BE2C (cell line): ENCODE data around the gene CACNA1F.

Source experiments
- DNase-seq: peaks from one replicate; pipeline ENCODE4 v3.0.0-alpha.2; 2020
- H3K27me3 ChIP-seq: fragments of 250-450 bp; sonication (Bioruptor Pico); 2 replicates; pipeline ENCODE4 v1.5.1; 2020; ENCODE audit warnings: mild to moderate bottlenecking
- H3K36me3 ChIP-seq: fragments of 250-450 bp; sonication (Bioruptor Pico); 2 replicates; pipeline ENCODE4 v1.5.1; 2020; ENCODE audit warnings: mild to moderate bottlenecking
- H3K4me1 ChIP-seq: fragments of 250-450 bp; sonication (Bioruptor Pico); 2 replicates; pipeline ENCODE4 v1.5.1; 2020
- H3K4me3 ChIP-seq: 2 replicates; pipeline ENCODE4 v1.5.1; 2011; ENCODE audit warnings: low read depth, low read length
- H3K9me3 ChIP-seq: fragments of 250-450 bp; sonication (Bioruptor Pico); 2 replicates; pipeline ENCODE4 v1.5.1; 2020
- TF ChIP-seq, protein P1 (sequence below): IDR thresholded peaks from 2 replicates; pipeline ENCODE4 v1.5.1; 2012; ENCODE audit warnings: mild to moderate bottlenecking, low read depth, low read length

CACNA1F gene

GRCh38 chrX:49228185-49228584 is 5.0 kb downstream of the CACNA1F start:
- Histone ChIP-seq H3K4me1 (no peaks in the 10 kb centered on the region), H3K4me3 (no peak overlapping the region), H3K9me3 (no peaks in the 10 kb centered on the region), H3K27me3 (no peaks in the 10 kb centered on the region), H3K36me3 (no peaks in the 10 kb centered on the region)
- TF ChIP-seq, protein P1, sequence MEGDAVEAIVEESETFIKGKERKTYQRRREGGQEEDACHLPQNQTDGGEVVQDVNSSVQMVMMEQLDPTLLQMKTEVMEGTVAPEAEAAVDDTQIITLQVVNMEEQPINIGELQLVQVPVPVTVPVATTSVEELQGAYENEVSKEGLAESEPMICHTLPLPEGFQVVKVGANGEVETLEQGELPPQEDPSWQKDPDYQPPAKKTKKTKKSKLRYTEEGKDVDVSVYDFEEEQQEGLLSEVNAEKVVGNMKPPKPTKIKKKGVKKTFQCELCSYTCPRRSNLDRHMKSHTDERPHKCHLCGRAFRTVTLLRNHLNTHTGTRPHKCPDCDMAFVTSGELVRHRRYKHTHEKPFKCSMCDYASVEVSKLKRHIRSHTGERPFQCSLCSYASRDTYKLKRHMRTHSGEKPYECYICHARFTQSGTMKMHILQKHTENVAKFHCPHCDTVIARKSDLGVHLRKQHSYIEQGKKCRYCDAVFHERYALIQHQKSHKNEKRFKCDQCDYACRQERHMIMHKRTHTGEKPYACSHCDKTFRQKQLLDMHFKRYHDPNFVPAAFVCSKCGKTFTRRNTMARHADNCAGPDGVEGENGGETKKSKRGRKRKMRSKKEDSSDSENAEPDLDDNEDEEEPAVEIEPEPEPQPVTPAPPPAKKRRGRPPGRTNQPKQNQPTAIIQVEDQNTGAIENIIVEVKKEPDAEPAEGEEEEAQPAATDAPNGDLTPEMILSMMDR: no peak
- DNase-seq: no peak

DNA sequence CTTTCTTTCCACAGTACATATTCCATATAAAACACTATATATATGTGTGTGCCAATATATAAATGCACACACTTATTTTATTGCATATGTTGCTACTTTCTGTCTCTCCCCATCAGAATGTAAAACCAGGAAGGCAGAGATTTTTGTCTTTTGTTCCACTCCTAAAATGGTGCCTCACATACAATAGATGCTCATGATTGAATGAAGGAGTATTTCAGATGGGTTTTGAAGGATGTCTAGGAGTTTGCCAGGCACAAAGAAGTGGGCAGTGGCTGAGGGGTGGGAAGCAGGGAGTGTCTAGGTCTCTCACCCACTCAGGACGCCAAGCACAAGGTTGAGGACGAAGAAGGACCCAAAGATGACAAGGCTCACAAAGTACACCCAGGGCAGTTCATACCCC is 5.4 kb downstream of the CACNA1F start:
- DNase-seq: no peak
- H3K27me3 ChIP-seq: no peaks in the 10 kb centered on the region
- no peak overlapping the region for H3K4me3 ChIP-seq
- TF ChIP-seq, protein P1: no peak
- H3K36me3 ChIP-seq: no peaks in the 10 kb centered on the region
- H3K4me1 ChIP-seq: no peaks in the 10 kb centered on the region
- H3K9me3 ChIP-seq: no peaks in the 10 kb centered on the region

DNA sequence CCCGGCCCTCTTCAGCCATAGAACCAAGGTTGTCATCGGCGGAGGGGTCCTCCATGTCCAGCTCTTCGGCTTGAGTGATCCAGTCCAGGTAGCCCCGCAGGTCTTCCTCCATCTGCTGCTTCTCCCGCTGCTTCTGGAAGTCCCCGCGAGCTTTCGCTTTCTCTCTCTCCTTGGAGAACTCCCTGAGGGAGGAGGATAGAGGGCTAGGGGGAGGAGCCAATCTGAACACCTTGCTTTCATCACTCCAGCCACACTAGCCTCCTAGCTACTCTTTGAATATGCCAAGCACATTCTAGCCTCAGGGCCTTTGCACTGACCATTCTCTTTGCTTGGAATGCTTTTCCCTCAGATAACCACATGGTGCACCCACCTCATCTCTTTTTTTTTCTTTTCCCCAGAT is 6.2 kb downstream of the CACNA1F start:
- Histone ChIP-seq H3K4me3 (no peak overlapping the region), H3K36me3 (no peaks in the 10 kb centered on the region), H3K4me1 (no peaks in the 10 kb centered on the region), H3K27me3 (no peaks in the 10 kb centered on the region), H3K9me3 (no peaks in the 10 kb centered on the region)
- TF ChIP-seq, protein P1: no peak
- DNase-seq: no peak

DNA sequence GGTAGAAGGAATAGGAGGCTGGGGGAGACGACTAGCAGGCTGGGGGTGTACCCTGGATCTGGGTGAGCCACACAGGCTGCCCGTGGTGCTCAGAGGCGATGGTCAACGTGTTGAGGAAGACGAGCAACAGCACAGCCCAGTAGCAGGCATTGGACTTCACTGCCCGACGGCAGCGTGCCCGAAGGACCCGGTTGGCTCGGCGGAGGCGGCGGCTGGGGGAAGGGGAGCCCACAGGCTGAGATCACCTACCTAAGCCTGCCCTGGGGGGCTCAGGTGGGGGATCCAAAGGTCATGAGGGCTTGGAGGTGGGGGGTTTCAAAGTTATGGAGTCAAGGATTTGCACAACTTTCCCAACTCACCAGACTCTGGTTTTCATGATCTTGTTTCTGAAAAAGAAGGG is 7.3 kb downstream of the CACNA1F start:
- DNase-seq: no peak
- no peaks in the 10 kb centered on the region for H3K36me3 ChIP-seq
- TF ChIP-seq, protein P1: no peak
- H3K27me3 ChIP-seq: no peaks in the 10 kb centered on the region
- no peaks in the 10 kb centered on the region for H3K9me3 ChIP-seq
- no peaks in the 10 kb centered on the region for H3K4me1 ChIP-seq
- H3K4me3 ChIP-seq: no peak overlapping the region

- no peak for DNase-seq
- TF ChIP-seq, protein P1: no peak
- Histone ChIP-seq H3K27me3 (no peaks in the 10 kb centered on the region), H3K9me3 (no peaks in the 10 kb centered on the region), H3K36me3 (no peaks in the 10 kb centered on the region), H3K4me1 (no peaks in the 10 kb centered on the region), H3K4me3 (no peak overlapping the region)
These were observed 11.3 kb downstream of the CACNA1F start for GRCh38 chrX:49221868-49222267.

DNA sequence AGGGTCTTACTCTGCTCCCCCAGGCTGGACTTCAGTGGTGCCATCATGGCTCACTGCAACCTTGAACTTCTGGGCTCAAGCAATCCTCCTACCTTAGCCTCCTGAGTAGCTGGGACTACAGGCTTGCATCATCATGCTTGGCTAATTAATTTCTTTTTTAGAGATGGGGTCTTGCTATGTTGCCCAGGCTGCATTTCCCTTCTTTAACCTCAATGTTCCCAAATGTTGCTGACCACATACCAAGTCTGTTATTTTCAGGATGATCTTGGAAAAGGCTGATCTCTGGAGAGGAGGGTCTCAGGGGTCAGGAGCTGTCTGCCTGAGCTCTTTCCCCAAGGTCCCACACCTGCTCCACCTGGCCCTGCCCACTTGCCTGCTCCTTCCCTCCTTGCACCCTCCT is 13.0 kb downstream of the CACNA1F start:
- Histone ChIP-seq H3K9me3 (no peaks in the 10 kb centered on the region), H3K27me3 (no peaks in the 10 kb centered on the region), H3K4me1 (no peaks in the 10 kb centered on the region), H3K36me3 (no peaks in the 10 kb centered on the region), H3K4me3 (no peak overlapping the region)
- DNase-seq: no peak
- TF ChIP-seq, protein P1: no peak
